ENCODE data around the gene APRT. TPM values are rescaled to one million over a fixed set of nuclear protein-coding genes. Genes with fewer than 3 reads are reported as not detected.

Gene APRT
- total RNA-seq (2021), result 129 and 134 TPM in 2 replicates
- Bru-seq, nascent RNA, result percentile 67 among the genes with signal in this experiment
- percentile 60 among the genes with signal in this experiment for BruChase-seq, experiment 1, labeled RNA remaining after a 2-hour chase
- BruChase-seq, experiment 2, labeled RNA remaining after a 6-hour chase, result percentile 69 among the genes with signal in this experiment
- long read RNA-seq, transcript APRT-201 (5 exons, 947 nt), result major isoform, 103 of 183 reads
- long read RNA-seq, transcript APRT-202 (5 exons, 664 nt), result minor isoform, 52 of 183 reads
- long read RNA-seq, partial matches to known transcripts, result 10 of 183 reads
- long read RNA-seq, other reads (novel, unspliced or antisense), result 14 of 183 reads

- H3K4me1 ChIP-seq (ENCODE audit: insufficient read depth, low read length, poor library complexity, severe bottlenecking), result peaks cover 7% of the 10 kb centered on the region
- BruUV-seq (replicated peaks), result no TSS peak
- POLR2A ChIA-PET (ENCODE audit: low non-redundant PET), result no interaction called here
- DNase-seq (ENCODE audit: low spot score), result peak; percentile 93
- H3K9me3 ChIP-seq (ENCODE audit: low read depth, low read length, poor library complexity, severe bottlenecking), result no peaks in the 10 kb centered on the region
- no peaks in the 10 kb centered on the region for H3K27me3 ChIP-seq (replicated peaks; ENCODE audit: insufficient read depth, low read depth, low read length, poor library complexity)
- peaks cover 34% of the 10 kb centered on the region for H3K36me3 ChIP-seq (ENCODE audit: insufficient read depth, low read length, poor library complexity, severe bottlenecking)
- CTCF ChIA-PET, result no interaction called here
- TF ChIP-seq CTCF (conservative IDR thresholded peaks at IDR 0.05; ENCODE audit: low read depth, low read length) (no peak), EZH2 (IDR thresholded peaks at IDR 0.05; ENCODE audit: borderline replicate concordance, low read depth, low read length, poor library complexity, severe bottlenecking) (no peak)
- H3K27ac ChIP-seq (ENCODE audit: low read depth, low read length, poor library complexity, severe bottlenecking), result peak within 1 kb of the TSS; percentile 94
- peak within 1 kb of the TSS; percentile 60 for H3K4me3 ChIP-seq (ENCODE audit: low read depth, low read length, poor library complexity, severe bottlenecking)
- intact Hi-C loops (cut with micrococcal nuclease; ENCODE audit: unreplicated experiment), result loop anchor here (5.0 kb wide), 1 partner anchor 360 kb away; the partner anchor contains the start of gene CDH15
These were observed at the start of gene APRT for GRCh38 chr16:88811769-88812512. APRT (minus strand) TSS chr16:88811928; CDS start chr16:88811899, 29 bp downstream.

GRCh38 chr16:88861359-88861758, 49.6 kb upstream of the APRT start:
- ChIA-PET CTCF (no interaction called here), POLR2A (ENCODE audit: low non-redundant PET) (no interaction called here)
- intact Hi-C loops (cut with micrococcal nuclease; ENCODE audit: unreplicated experiment), result no loop called here
- Histone ChIP-seq H3K4me3 (ENCODE audit: low read depth, low read length, poor library complexity, severe bottlenecking) (no peak overlapping the region), H3K9me3 (ENCODE audit: low read depth, low read length, poor library complexity, severe bottlenecking) (no peaks in the 10 kb centered on the region), H3K27me3 (replicated peaks; ENCODE audit: insufficient read depth, low read depth, low read length, poor library complexity) (no peaks in the 10 kb centered on the region), H3K4me1 (ENCODE audit: insufficient read depth, low read length, poor library complexity, severe bottlenecking) (peaks cover 3% of the 10 kb centered on the region), H3K36me3 (ENCODE audit: insufficient read depth, low read length, poor library complexity, severe bottlenecking) (peaks cover 14% of the 10 kb centered on the region), H3K27ac (ENCODE audit: low read depth, low read length, poor library complexity, severe bottlenecking) (no peak overlapping the region)
- DNase-seq (ENCODE audit: low spot score), result no peak
- no TSS peak for BruUV-seq (replicated peaks)
- TF ChIP-seq EZH2 (IDR thresholded peaks at IDR 0.05; ENCODE audit: borderline replicate concordance, low read depth, low read length, poor library complexity, severe bottlenecking) (no peak), CTCF (conservative IDR thresholded peaks at IDR 0.05; ENCODE audit: low read depth, low read length) (no peak)

- peaks cover 14% of the 10 kb centered on the region for H3K36me3 ChIP-seq (ENCODE audit: insufficient read depth, low read length, poor library complexity, severe bottlenecking)
- BruUV-seq (replicated peaks), result no TSS peak
- no peak overlapping the region for H3K4me3 ChIP-seq (ENCODE audit: low read depth, low read length, poor library complexity, severe bottlenecking)
- no peaks in the 10 kb centered on the region for H3K9me3 ChIP-seq (ENCODE audit: low read depth, low read length, poor library complexity, severe bottlenecking)
- POLR2A ChIA-PET (ENCODE audit: low non-redundant PET), result no interaction called here
- TF ChIP-seq CTCF (conservative IDR thresholded peaks at IDR 0.05; ENCODE audit: low read depth, low read length) (no peak), EZH2 (IDR thresholded peaks at IDR 0.05; ENCODE audit: borderline replicate concordance, low read depth, low read length, poor library complexity, severe bottlenecking) (no peak)
- no peak for DNase-seq (ENCODE audit: low spot score)
- H3K4me1 ChIP-seq (ENCODE audit: insufficient read depth, low read length, poor library complexity, severe bottlenecking), result peaks cover 3% of the 10 kb centered on the region
- CTCF ChIA-PET, result no interaction called here
- no peaks in the 10 kb centered on the region for H3K27me3 ChIP-seq (replicated peaks; ENCODE audit: insufficient read depth, low read depth, low read length, poor library complexity)
- no peak overlapping the region for H3K27ac ChIP-seq (ENCODE audit: low read depth, low read length, poor library complexity, severe bottlenecking)
- intact Hi-C loops (cut with micrococcal nuclease; ENCODE audit: unreplicated experiment), result no loop called here
These were observed 47.8 kb upstream of the APRT start for GRCh38 chr16:88859381-88860091.
